HepG2 (cell line): ENCODE data around the gene CARD8. TPM values are rescaled to one million over a fixed set of nuclear protein-coding genes. Genes with fewer than 3 reads are reported as not detected.

Experiments
- ATAC-seq: fragments of 200-7000 bp; cut with Tn5 transposase; 3 replicates; pipeline ENCODE4 v1.9.1; 2020; ENCODE audit warnings: mild to moderate bottlenecking, moderate library complexity
- BruUV-seq: library from RNA; stranded (reverse); fragments of 400-500 nt; replicated peaks from 2 replicates; lab custom pipeline; 2021; lab: Mats Ljungman, UMichigan
- CTCF ChIA-PET: fragments of 300-600 bp; formaldehyde crosslinking; extraction: SDS; loops from one replicate; lab custom pipeline; 2021; ENCODE audit warnings: low total read pairs, inconsistent platforms, low intra/inter-chr PET ratio; lab: Yijun Ruan, JAX
- POLR2A ChIA-PET: fragments of 350-600 bp; sonication (Branson Sonifier 250); formaldehyde crosslinking; loops from one replicate; lab custom pipeline; 2020; ENCODE audit warnings: antibody characterized with exemption, inconsistent platforms; lab: Yijun Ruan, JAX
- DNase-seq: peaks from one replicate; pipeline ENCODE4 v3.0.0-alpha.2; 2015; ENCODE audit warnings: low spot score
- FAIRE-seq: peaks from 3 replicates; lab custom pipeline; 2011; peaks lifted over from hg19 to GRCh38; lab: Jason Lieb, UNC
- H2AFZ ChIP-seq: one replicate; pipeline ENCODE4 v1.6.1; 2011; ENCODE audit warnings: low read length, inconsistent platforms
- H3K27ac ChIP-seq: fragments of 300-600 bp; 3 replicates; pipeline ENCODE4 v1.8.0; 2011; ENCODE audit warnings: mixed run types, mild to moderate bottlenecking, mixed read lengths, low read length, inconsistent platforms; ENCODE audit not compliant: insufficient read depth; ENCODE audit errors: extremely low read length
- H3K27me3 ChIP-seq, 2 experiments: fragments of 200-600 bp in 1 of 2; 2 replicates in 1 of 2; 3 replicates in 1 of 2; pipeline versions ENCODE4 v1.6.0 to v1.8.0; 2011; ENCODE audit warnings: low read length in 2 of 2, mild to moderate bottlenecking in 2 of 2, moderate library complexity in 2 of 2, inconsistent platforms in 1 of 2; ENCODE audit not compliant: insufficient read depth in 2 of 2, control insufficient read depth in 1 of 2
- H3K36me3 ChIP-seq, 2 experiments: fragments of 200-600 bp in 1 of 2; replicated peaks in 1 of 2; 2 replicates in 1 of 2; 3 replicates in 1 of 2; pipeline versions ENCODE4 v1.5.1 to v1.8.0; 2011; ENCODE audit warnings: low read length in 2 of 2, inconsistent platforms in 1 of 2; ENCODE audit not compliant: insufficient read depth in 2 of 2, control insufficient read depth in 1 of 2
- H3K4me1 ChIP-seq: 2 replicates; pipeline ENCODE4 v1.5.1; 2012; ENCODE audit warnings: low read length, inconsistent platforms; ENCODE audit not compliant: insufficient read depth
- H3K4me2 ChIP-seq: 2 replicates; pipeline ENCODE4 v1.6.0; 2011; ENCODE audit warnings: low read depth, low read length, inconsistent platforms
- H3K4me3 ChIP-seq, 3 experiments: fragments of 200-600 bp in 1 of 3; sonication (generic), shearing (Covaris generic) in 1 of 3; replicated peaks in 1 of 3; 2 replicates each; pipeline ENCODE4 v1.5.1; 2011 to 2016; ENCODE audit warnings: low read length in 3 of 3, inconsistent platforms in 2 of 3, low read depth in 2 of 3, mild to moderate bottlenecking in 2 of 3, control low read depth in 1 of 3, mixed read lengths in 1 of 3; ENCODE audit not compliant: insufficient read depth in 1 of 3
- H3K79me2 ChIP-seq: one replicate; pipeline ENCODE4 v1.6.1; 2011; ENCODE audit warnings: low read length, inconsistent platforms; ENCODE audit not compliant: insufficient read depth
- H3K9ac ChIP-seq: 2 replicates; pipeline ENCODE4 v1.6.0; 2011; ENCODE audit warnings: mild to moderate bottlenecking, low read depth, low read length, inconsistent platforms; ENCODE audit not compliant: insufficient read depth
- H3K9me3 ChIP-seq: 2 replicates; pipeline ENCODE4 v1.5.1; 2012; ENCODE audit warnings: mild to moderate bottlenecking, low read length
- H4K20me1 ChIP-seq: 2 replicates; pipeline ENCODE4 v1.6.0; 2011; ENCODE audit warnings: inconsistent platforms, mild to moderate bottlenecking, low read length, moderate library complexity; ENCODE audit not compliant: insufficient read depth
- DNMT3B ChIP-seq: conservative IDR thresholded peaks from 2 replicates; pipeline ENCODE4 v1.6.1; 2016; ENCODE audit warnings: missing biosample characterization, control low read depth
- HNRNPL ChIP-seq: fragments of 200-400 bp; formaldehyde crosslinking; IDR thresholded peaks from 2 replicates; pipeline ENCODE4 v1.6.1; 2017; ENCODE audit warnings: mild to moderate bottlenecking, low read depth, low read length
- NRL ChIP-seq: sonication (generic); formaldehyde crosslinking; IDR thresholded peaks from 2 replicates; pipeline ENCODE4 v1.5.0; 2020; ENCODE audit warnings: missing genetic modification reagents, mild to moderate bottlenecking, moderate library complexity, borderline replicate concordance
- RFXAP ChIP-seq: sonication (generic); formaldehyde crosslinking; IDR thresholded peaks from 2 replicates; pipeline ENCODE4 v1.4.0; 2020; ENCODE audit warnings: missing genetic modification reagents, borderline replicate concordance
- SALL1 ChIP-seq: sonication (generic); formaldehyde crosslinking; IDR thresholded peaks from 2 replicates; pipeline ENCODE4 v1.8.0; 2022; ENCODE audit warnings: mild to moderate bottlenecking, missing genetic modification reagents
- THAP11 ChIP-seq: IDR thresholded peaks from 2 replicates; pipeline ENCODE4 v1.6.1; 2016; ENCODE audit warnings: missing biosample characterization, missing genetic modification reagents
- ZKSCAN5 ChIP-seq: sonication (generic); formaldehyde crosslinking; IDR thresholded peaks from 2 replicates; pipeline ENCODE4 v1.5.1; 2020; ENCODE audit warnings: mild to moderate bottlenecking, missing genetic modification reagents
- ZNF331 ChIP-seq: sonication (generic); formaldehyde crosslinking; IDR thresholded peaks from 2 replicates; pipeline ENCODE4 v1.4.0; 2020; ENCODE audit warnings: missing genetic modification reagents
- ZNF343 ChIP-seq: sonication (generic); formaldehyde crosslinking; IDR thresholded peaks from 2 replicates; pipeline ENCODE4 v1.4.0; 2020; ENCODE audit warnings: mild to moderate bottlenecking, missing genetic modification reagents
- WGBS: methylation state at CpG from one replicate; pipeline ENCODE4 v1.1.6; 2017; ENCODE audit warnings: low lambda C conversion rate; 5-methylcytosine and 5-hydroxymethylcytosine counted together
- in situ Hi-C: cut with HindIII; loops from 2 replicates; pipeline ENCODE4 v1.10.0; 2017; ENCODE audit warnings: low pct_unique_long_range_greater_than_20kb; ENCODE audit not compliant: extremely low pct_ligation_motif_present
- intact Hi-C: fragments of 100-400 bp; cut with micrococcal nuclease; formaldehyde crosslinking; loops from one replicate; pipeline ENCODE4 v1.10.0; 2022; ENCODE audit not compliant: unreplicated experiment
- polyA plus RNA-seq, 8 experiments: library from polyadenylated mRNA; depleted of rRNA in 3 of 8; stranded (reverse) in 7 of 8; unstranded in 1 of 8; fragments of >200 nt; fragmentation: Illumina TruSeq in 4 of 8; extraction: Trizol in 4 of 8; gene quantifications; 2 replicates each; pipeline versions ENCODE4 v1.2.1 to v1.2.3, GENCODE V29; 2011 to 2016; ENCODE audit warnings: low read depth in 4 of 8, missing spikeins in 1 of 8, mixed read lengths in 1 of 8; ENCODE audit not compliant: insufficient read depth in 1 of 8
- total RNA-seq, 5 experiments: library from RNA; depleted of rRNA; stranded (reverse); fragments of >200 nt; fragmentation: Illumina TruSeq; extraction: Trizol; gene quantifications; 2 replicates each; pipeline ENCODE4 v1.2.3, GENCODE V29; 2016; ENCODE audit warnings: low read depth in 1 of 5
- TF ChIP-seq, protein P1 (sequence below): sonication (generic); formaldehyde crosslinking; IDR thresholded peaks from 2 replicates; pipeline ENCODE4 v1.5.0; 2020; ENCODE audit warnings: mild to moderate bottlenecking, missing genetic modification reagents, borderline replicate concordance
- TF ChIP-seq, protein P2 (sequence below): sonication (generic); formaldehyde crosslinking; IDR thresholded peaks from 2 replicates; pipeline ENCODE4 v1.9.0; 2021; ENCODE audit warnings: missing genetic modification reagents, borderline replicate concordance
- TF ChIP-seq, protein P3 (sequence below): sonication (generic); formaldehyde crosslinking; IDR thresholded peaks from 2 replicates; pipeline ENCODE4 v1.8.1; 2023; ENCODE audit warnings: missing genetic modification reagents, mild to moderate bottlenecking, borderline replicate concordance
- TF ChIP-seq, protein P4 (sequence below): IDR thresholded peaks from 2 replicates; pipeline ENCODE4 v1.6.1; 2016; ENCODE audit warnings: missing compliant biosample characterization, missing genetic modification reagents, borderline replicate concordance

The CARD8 gene
- total and polyA plus RNA-seq, 2 of the 13 experiments (the other 11 are each of a cell fraction or from before 2014, with no cell fraction given): 15.0 to 19.2 TPM

DNA sequence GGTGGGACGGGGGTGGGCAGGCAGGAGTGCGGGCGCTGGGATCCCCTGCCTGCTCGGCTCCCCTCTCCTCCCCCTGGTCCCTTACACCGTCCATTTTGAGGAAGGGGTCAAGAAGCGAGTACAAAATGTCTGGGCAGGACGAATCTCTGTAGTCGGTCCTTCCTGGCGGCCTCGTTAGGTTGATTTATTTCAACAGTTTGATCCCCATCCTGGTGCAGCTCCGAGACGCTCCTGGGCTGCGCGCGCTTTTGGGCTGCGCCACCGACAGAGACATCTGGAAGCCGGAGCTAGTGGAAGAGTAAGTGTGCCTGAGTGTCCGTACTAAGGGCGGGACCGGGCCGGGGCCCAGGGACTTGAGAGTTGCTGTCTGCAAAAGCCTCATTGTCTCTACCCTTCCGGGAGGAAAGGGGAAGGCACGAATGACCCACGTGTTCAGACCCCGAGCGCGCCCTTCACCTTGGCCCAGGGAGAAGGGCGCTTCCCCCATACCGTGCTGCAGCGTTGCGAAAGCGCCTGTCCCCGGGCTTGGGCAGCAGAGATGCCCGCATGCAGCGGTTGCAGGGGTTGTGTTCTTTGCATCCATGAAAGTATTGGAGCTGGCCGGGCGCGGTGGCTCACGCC, 15.9 kb upstream of the CARD8 start:
- intact Hi-C loops: no loop called here
- DNase-seq (peak; percentile 67), ATAC-seq (peak; percentile 78), FAIRE-seq (peak; percentile 68)
- in situ Hi-C loops: loop anchor here (5.0 to 25.0 kb wide), 2 partner anchors 36 to 309 kb away; no protein-coding TSS in a partner anchor
- 55% methylated on average over 2 of the region's 40 CpGs for WGBS
- H3K9ac ChIP-seq: peak overlapping the region; percentile 74
- H3K4me3 ChIP-seq: peak overlapping the region; percentile 58 to 87 (median 68)
- H2AFZ ChIP-seq: peak overlapping the region; percentile 90
- H3K9me3 ChIP-seq: no peaks in the 10 kb centered on the region
- H3K27ac ChIP-seq: peak overlapping the region; percentile 80
- TSS peak; percentile 82 for BruUV-seq
- H4K20me1 ChIP-seq: no peaks in the 10 kb centered on the region
- H3K4me1 ChIP-seq: peaks cover 15% of the 10 kb centered on the region
- no peaks in the 10 kb centered on the region for H3K27me3 ChIP-seq
- ChIA-PET POLR2A (interaction anchor here (1.1 to 2.3 kb wide), 5 partner anchors 12 to 52 kb away, joined by 3 to 9 read pairs (median 3); partner anchors contain the start of gene CARD8), CTCF (interaction anchor here (1.8 kb wide), 2 partner anchors 19 to 37 kb away, joined by 8 to 10 read pairs; no protein-coding TSS in a partner anchor)
- peak overlapping the region; percentile 77 for H3K4me2 ChIP-seq
- H3K36me3 ChIP-seq: peaks cover 0 to 1% of the 10 kb centered on the region in 2 experiments; a peak in 1 of 5 replicates
- no peaks in the 10 kb centered on the region for H3K79me2 ChIP-seq
- TF ChIP-seq RFXAP (CRISPR knock-in tag) (peak; percentile 26; the same call in 1 of the 2 replicates), DNMT3B (CRISPR knock-in tag) (no peak), ZNF343 (peak; percentile 27; the same call in 1 of the 2 replicates), HNRNPL (0 out of 2 replicates have a peak, but pooled peaks have one; percentile 17), THAP11 (CRISPR knock-in tag) (peak; percentile 54; the same call in 1 of the 2 replicates), ZNF331 (CRISPR knock-in tag) (peak; percentile 19; the same call in 1 of the 2 replicates), SALL1 (peak; percentile 51), ZKSCAN5 (no peak), NRL (peak; percentile 50; the same call in 1 of the 2 replicates)
- TF ChIP-seq, protein P1, sequence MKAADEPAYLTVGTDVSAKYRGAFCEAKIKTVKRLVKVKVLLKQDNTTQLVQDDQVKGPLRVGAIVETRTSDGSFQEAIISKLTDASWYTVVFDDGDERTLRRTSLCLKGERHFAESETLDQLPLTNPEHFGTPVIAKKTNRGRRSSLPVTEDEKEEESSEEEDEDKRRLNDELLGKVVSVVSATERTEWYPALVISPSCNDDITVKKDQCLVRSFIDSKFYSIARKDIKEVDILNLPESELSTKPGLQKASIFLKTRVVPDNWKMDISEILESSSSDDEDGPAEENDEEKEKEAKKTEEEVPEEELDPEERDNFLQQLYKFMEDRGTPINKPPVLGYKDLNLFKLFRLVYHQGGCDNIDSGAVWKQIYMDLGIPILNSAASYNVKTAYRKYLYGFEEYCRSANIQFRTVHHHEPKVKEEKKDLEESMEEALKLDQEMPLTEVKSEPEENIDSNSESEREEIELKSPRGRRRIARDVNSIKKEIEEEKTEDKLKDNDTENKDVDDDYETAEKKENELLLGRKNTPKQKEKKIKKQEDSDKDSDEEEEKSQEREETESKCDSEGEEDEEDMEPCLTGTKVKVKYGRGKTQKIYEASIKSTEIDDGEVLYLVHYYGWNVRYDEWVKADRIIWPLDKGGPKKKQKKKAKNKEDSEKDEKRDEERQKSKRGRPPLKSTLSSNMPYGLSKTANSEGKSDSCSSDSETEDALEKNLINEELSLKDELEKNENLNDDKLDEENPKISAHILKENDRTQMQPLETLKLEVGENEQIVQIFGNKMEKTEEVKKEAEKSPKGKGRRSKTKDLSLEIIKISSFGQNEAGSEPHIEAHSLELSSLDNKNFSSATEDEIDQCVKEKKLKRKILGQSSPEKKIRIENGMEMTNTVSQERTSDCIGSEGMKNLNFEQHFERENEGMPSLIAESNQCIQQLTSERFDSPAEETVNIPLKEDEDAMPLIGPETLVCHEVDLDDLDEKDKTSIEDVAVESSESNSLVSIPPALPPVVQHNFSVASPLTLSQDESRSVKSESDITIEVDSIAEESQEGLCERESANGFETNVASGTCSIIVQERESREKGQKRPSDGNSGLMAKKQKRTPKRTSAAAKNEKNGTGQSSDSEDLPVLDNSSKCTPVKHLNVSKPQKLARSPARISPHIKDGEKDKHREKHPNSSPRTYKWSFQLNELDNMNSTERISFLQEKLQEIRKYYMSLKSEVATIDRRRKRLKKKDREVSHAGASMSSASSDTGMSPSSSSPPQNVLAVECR: peak; percentile 60; the same call in 1 of the 2 replicates
- TF ChIP-seq, protein P2, sequence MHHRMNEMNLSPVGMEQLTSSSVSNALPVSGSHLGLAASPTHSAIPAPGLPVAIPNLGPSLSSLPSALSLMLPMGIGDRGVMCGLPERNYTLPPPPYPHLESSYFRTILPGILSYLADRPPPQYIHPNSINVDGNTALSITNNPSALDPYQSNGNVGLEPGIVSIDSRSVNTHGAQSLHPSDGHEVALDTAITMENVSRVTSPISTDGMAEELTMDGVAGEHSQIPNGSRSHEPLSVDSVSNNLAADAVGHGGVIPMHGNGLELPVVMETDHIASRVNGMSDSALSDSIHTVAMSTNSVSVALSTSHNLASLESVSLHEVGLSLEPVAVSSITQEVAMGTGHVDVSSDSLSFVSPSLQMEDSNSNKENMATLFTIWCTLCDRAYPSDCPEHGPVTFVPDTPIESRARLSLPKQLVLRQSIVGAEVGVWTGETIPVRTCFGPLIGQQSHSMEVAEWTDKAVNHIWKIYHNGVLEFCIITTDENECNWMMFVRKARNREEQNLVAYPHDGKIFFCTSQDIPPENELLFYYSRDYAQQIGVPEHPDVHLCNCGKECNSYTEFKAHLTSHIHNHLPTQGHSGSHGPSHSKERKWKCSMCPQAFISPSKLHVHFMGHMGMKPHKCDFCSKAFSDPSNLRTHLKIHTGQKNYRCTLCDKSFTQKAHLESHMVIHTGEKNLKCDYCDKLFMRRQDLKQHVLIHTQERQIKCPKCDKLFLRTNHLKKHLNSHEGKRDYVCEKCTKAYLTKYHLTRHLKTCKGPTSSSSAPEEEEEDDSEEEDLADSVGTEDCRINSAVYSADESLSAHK (CRISPR knock-in tag): no peak
- TF ChIP-seq, protein P3, sequence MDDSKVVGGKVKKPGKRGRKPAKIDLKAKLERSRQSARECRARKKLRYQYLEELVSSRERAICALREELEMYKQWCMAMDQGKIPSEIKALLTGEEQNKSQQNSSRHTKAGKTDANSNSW: no peak
- TF ChIP-seq, protein P4, sequence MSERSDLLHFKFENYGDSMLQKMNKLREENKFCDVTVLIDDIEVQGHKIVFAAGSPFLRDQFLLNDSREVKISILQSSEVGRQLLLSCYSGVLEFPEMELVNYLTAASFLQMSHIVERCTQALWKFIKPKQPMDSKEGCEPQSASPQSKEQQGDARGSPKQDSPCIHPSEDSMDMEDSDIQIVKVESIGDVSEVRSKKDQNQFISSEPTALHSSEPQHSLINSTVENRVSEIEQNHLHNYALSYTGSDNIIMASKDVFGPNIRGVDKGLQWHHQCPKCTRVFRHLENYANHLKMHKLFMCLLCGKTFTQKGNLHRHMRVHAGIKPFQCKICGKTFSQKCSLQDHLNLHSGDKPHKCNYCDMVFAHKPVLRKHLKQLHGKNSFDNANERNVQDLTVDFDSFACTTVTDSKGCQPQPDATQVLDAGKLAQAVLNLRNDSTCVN (CRISPR knock-in tag): 0 out of 2 replicates have a peak, but pooled peaks have one; percentile 29
